ENCODE results near the gene SKP1. TPM values are rescaled to one million over a fixed set of nuclear protein-coding genes. Genes with fewer than 3 reads are reported as not detected.
A peak's percentile ranks its signal among the peaks of the same experiment; 100 is the strongest.

Gene SKP1
- total and polyA plus RNA-seq, 4 donors, result 129 to 407 (median 253) TPM

DNA sequence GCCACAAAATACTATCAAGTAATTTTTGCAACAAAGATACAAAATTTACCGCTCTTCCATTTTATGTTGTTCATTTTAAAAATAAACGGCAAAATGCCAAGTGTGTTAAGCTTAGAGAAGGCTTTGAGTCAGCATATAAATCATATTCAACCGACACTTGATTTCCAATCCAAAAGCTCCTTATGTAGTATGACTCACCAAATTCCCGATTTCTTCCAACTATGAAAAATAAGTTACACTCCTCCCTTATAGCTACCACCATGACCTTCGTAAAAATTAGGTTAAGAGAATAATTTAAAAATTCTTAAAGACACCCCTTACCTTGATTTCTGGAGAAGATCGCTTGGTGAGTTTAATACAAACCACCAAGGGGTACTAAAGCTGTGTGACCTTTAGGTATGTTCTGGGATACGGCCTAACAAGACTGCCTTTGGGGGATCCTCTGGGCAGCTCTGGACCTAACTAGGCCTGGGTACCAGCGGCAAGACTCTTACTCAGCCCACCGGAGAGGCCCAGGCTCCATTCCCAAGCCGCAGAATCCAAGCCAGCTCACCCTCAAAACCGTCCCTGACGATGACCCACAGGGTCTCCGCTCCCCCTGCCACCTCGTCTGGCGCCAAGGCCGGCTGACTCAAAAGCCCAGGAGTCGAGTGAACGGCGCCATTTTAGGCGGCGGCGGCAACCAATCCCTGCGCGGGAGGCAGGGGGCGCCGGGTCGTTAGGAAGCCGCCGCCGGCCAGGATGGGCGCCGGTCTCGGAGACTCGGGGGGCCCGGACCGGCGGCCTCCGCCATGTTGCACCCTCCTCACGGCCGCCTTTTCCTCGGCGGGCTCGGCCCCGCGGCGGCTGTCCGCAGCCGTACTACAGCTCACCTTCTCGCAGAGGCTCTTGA, 48.4 kb upstream of the SKP1 start:
- Histone ChIP-seq H3K9ac (ENCODE audit: low read depth in 1 of 2, low read length in 2 of 2) (peak overlapping the region; percentile 95 to 98), H3K9me3 (ENCODE audit: control insufficient read depth in 4 of 4, low read length in 3 of 4) (no peaks in the 10 kb centered on the region), H3K4me1 (ENCODE audit: control insufficient read depth in 4 of 4, insufficient read depth in 4 of 4, low read length in 3 of 4) (peaks cover 2 to 41% (median 29%) of the 10 kb centered on the region in 4 donors), H3K27me3 (ENCODE audit: control insufficient read depth in 4 of 4, insufficient read depth in 4 of 4, low read length in 3 of 4) (no peaks in the 10 kb centered on the region), H3K4me3 (ENCODE audit: low read depth in 1 of 3, low read length in 3 of 3) (peak overlapping the region; percentile 76 to 98 (median 96)), H3K27ac (ENCODE audit: low read depth in 1 of 2, low read length in 2 of 2) (peak overlapping the region; percentile 98 to 99), H3K36me3 (ENCODE audit: control insufficient read depth in 4 of 4, insufficient read depth in 3 of 4, low read depth in 1 of 4, low read length in 3 of 4) (no peaks in the 10 kb centered on the region)
- under 1% methylated on average over 49 of the region's 49 CpGs for WGBS
- TF ChIP-seq FOXA1 (IDR thresholded peaks at IDR 0.05), result no peak
- TF ChIP-seq HNF4A (conservative IDR thresholded peaks at IDR 0.05), result no peak
- TF ChIP-seq, protein P1, sequence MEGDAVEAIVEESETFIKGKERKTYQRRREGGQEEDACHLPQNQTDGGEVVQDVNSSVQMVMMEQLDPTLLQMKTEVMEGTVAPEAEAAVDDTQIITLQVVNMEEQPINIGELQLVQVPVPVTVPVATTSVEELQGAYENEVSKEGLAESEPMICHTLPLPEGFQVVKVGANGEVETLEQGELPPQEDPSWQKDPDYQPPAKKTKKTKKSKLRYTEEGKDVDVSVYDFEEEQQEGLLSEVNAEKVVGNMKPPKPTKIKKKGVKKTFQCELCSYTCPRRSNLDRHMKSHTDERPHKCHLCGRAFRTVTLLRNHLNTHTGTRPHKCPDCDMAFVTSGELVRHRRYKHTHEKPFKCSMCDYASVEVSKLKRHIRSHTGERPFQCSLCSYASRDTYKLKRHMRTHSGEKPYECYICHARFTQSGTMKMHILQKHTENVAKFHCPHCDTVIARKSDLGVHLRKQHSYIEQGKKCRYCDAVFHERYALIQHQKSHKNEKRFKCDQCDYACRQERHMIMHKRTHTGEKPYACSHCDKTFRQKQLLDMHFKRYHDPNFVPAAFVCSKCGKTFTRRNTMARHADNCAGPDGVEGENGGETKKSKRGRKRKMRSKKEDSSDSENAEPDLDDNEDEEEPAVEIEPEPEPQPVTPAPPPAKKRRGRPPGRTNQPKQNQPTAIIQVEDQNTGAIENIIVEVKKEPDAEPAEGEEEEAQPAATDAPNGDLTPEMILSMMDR (IDR thresholded peaks at IDR 0.05; ENCODE audit: low read depth, low read length, missing input control), result no peak
- TF ChIP-seq YY1 (IDR thresholded peaks at IDR 0.05), result peak; percentile 88
- TF ChIP-seq GABPA (IDR thresholded peaks at IDR 0.05 in 1 of 2, conservative IDR thresholded peaks at IDR 0.05 in 1 of 2), result no peak
- TF ChIP-seq RAD21 (IDR thresholded peaks at IDR 0.05), result no peak
- TF ChIP-seq, protein P2, sequence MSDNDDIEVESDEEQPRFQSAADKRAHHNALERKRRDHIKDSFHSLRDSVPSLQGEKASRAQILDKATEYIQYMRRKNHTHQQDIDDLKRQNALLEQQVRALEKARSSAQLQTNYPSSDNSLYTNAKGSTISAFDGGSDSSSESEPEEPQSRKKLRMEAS (IDR thresholded peaks at IDR 0.05), result no peak
- no peak for TF ChIP-seq EGR1 (IDR thresholded peaks at IDR 0.05; ENCODE audit: low read depth in 2 of 2)
- TF ChIP-seq NR2F2 (IDR thresholded peaks at IDR 0.05), result no peak
- TF ChIP-seq, protein P3, sequence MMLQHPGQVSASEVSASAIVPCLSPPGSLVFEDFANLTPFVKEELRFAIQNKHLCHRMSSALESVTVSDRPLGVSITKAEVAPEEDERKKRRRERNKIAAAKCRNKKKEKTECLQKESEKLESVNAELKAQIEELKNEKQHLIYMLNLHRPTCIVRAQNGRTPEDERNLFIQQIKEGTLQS (IDR thresholded peaks at IDR 0.05), result no peak
- TF ChIP-seq HNF4G (IDR thresholded peaks at IDR 0.05), result no peak
- peak; percentile 13 for TF ChIP-seq TAF1 (conservative IDR thresholded peaks at IDR 0.05)
- no peak for TF ChIP-seq FOXA2 (IDR thresholded peaks at IDR 0.05)
- no peak for TF ChIP-seq SP1 (IDR thresholded peaks at IDR 0.05)
- TF ChIP-seq, protein P4, sequence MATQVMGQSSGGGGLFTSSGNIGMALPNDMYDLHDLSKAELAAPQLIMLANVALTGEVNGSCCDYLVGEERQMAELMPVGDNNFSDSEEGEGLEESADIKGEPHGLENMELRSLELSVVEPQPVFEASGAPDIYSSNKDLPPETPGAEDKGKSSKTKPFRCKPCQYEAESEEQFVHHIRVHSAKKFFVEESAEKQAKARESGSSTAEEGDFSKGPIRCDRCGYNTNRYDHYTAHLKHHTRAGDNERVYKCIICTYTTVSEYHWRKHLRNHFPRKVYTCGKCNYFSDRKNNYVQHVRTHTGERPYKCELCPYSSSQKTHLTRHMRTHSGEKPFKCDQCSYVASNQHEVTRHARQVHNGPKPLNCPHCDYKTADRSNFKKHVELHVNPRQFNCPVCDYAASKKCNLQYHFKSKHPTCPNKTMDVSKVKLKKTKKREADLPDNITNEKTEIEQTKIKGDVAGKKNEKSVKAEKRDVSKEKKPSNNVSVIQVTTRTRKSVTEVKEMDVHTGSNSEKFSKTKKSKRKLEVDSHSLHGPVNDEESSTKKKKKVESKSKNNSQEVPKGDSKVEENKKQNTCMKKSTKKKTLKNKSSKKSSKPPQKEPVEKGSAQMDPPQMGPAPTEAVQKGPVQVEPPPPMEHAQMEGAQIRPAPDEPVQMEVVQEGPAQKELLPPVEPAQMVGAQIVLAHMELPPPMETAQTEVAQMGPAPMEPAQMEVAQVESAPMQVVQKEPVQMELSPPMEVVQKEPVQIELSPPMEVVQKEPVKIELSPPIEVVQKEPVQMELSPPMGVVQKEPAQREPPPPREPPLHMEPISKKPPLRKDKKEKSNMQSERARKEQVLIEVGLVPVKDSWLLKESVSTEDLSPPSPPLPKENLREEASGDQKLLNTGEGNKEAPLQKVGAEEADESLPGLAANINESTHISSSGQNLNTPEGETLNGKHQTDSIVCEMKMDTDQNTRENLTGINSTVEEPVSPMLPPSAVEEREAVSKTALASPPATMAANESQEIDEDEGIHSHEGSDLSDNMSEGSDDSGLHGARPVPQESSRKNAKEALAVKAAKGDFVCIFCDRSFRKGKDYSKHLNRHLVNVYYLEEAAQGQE (IDR thresholded peaks at IDR 0.05), result no peak
- TF ChIP-seq RXRA (IDR thresholded peaks at IDR 0.05), result no peak
- DNase-seq (ENCODE audit: low spot score), result peak; percentile 72

Measured in liver (tissue), 9 donors.